Tibial nerve (tissue), 4 donors: ENCODE results near the gene AOAH. TPM values are rescaled to one million over a fixed set of nuclear protein-coding genes. Genes with fewer than 3 reads are reported as not detected.

ENCODE experiments used
- DNase-seq, 2 donors: peaks; one replicate each; pipeline ENCODE4 v3.0.0-alpha.2; 2019; ENCODE audit warnings: low spot score in 2 of 2
- H3K27ac ChIP-seq, 4 donors: fragments of 200-600 bp; sonication (generic) in 3 of 4; one replicate each; pipeline ENCODE4 v1.5.1; 2017 to 2019; ENCODE audit warnings: mild to moderate bottlenecking in 1 of 4
- H3K27me3 ChIP-seq, 2 donors: fragments of 200-600 bp; sonication (generic) in 1 of 2; one replicate each; pipeline versions ENCODE4 v1.5.1 to v1.6.0; 2017 to 2019
- H3K36me3 ChIP-seq, 3 donors: fragments of 200-600 bp; sonication (generic); one replicate each; pipeline ENCODE4 v1.5.1; 2018 to 2019
- H3K4me1 ChIP-seq, 4 donors: fragments of 200-600 bp; sonication (generic) in 3 of 4; one replicate each; pipeline ENCODE4 v1.5.1; 2017 to 2019
- H3K4me3 ChIP-seq, 4 donors: fragments of 200-600 bp; sonication (generic) in 3 of 4; one replicate each; pipeline ENCODE4 v1.5.1; 2017 to 2019; ENCODE audit warnings: mild to moderate bottlenecking in 1 of 4, moderate library complexity in 1 of 4
- H3K9me3 ChIP-seq, 4 donors: fragments of 200-600 bp; sonication (generic) in 3 of 4; one replicate each; pipeline ENCODE4 v1.5.1; 2017 to 2019
- CTCF ChIP-seq, 5 experiments: fragments of 200-600 bp in 3 of 5; fragments of 450-650 bp in 2 of 5; sonication (generic) in 3 of 5; IDR thresholded peaks; one replicate each; pipeline ENCODE4 v1.5.1; 2016 to 2019; ENCODE audit warnings: antibody characterized with exemption in 5 of 5, mild to moderate bottlenecking in 3 of 5, moderate library complexity in 2 of 5
- EP300 ChIP-seq, 2 donors: sonication (generic); formaldehyde crosslinking; IDR thresholded peaks; one replicate each; pipeline ENCODE4 v1.6.1; 2017; ENCODE audit warnings: antibody characterized with exemption in 2 of 2, mild to moderate bottlenecking in 1 of 2
- POLR2A ChIP-seq, 2 donors: fragments of 450-650 bp; IDR thresholded peaks; one replicate each; pipeline ENCODE4 v1.6.1; 2017; ENCODE audit warnings: antibody characterized with exemption in 2 of 2, mild to moderate bottlenecking in 2 of 2, moderate library complexity in 2 of 2
- WGBS, 2 donors: methylation state at CpG; one replicate each; pipeline ENCODE4 v1.1.5; 2018; 5-methylcytosine and 5-hydroxymethylcytosine counted together
- total RNA-seq, 4 donors: library from RNA; depleted of rRNA; stranded (reverse); fragments of >200 nt; gene quantifications; one replicate each; pipeline ENCODE4 v1.1.0, GENCODE V29; 2016

The AOAH gene
- total RNA-seq, 4 donors from 2014 or later, result 7.5 to 17.8 (median 9.1) TPM

- Histone ChIP-seq H3K4me1 (no peaks in the 10 kb centered on the region), H3K27ac (no peak overlapping the region), H3K9me3 (peaks cover 0 to 23% (median 1%) of the 10 kb centered on the region in 4 donors), H3K4me3 (no peak overlapping the region), H3K27me3 (no peaks in the 10 kb centered on the region), H3K36me3 (no peaks in the 10 kb centered on the region)
- TF ChIP-seq CTCF (IDR thresholded peaks at IDR 0.05) (no peak), EP300 (IDR thresholded peaks at IDR 0.05) (no peak), POLR2A (IDR thresholded peaks at IDR 0.05) (no peak)
- no peak for DNase-seq
- WGBS, 2 donors, result 92 to 100% methylated on average over 1 of the region's 1 CpG
Measured at GRCh38 chr7:36732806-36733205, 8.5 kb upstream of the AOAH start.

GRCh38 chr7:36730046-36730445 lies 5.8 kb upstream of the AOAH start:
- peaks cover 0 to 4% (median 0%) of the 10 kb centered on the region in 4 donors for H3K4me1 ChIP-seq
- DNase-seq, result no peak
- no peaks in the 10 kb centered on the region for H3K36me3 ChIP-seq
- no peaks in the 10 kb centered on the region for H3K27me3 ChIP-seq
- H3K4me3 ChIP-seq, result no peak overlapping the region
- 95 to 96% methylated on average over 2 of the region's 2 CpGs for WGBS, 2 donors
- H3K27ac ChIP-seq, result no peak overlapping the region
- H3K9me3 ChIP-seq, result peaks cover 0 to 23% (median 1%) of the 10 kb centered on the region in 4 donors
- TF ChIP-seq CTCF (IDR thresholded peaks at IDR 0.05) (no peak), EP300 (IDR thresholded peaks at IDR 0.05) (no peak), POLR2A (IDR thresholded peaks at IDR 0.05) (no peak)

GRCh38 chr7:36728143-36728542 lies 3.8 kb upstream of the AOAH start:
- Histone ChIP-seq H3K4me1 (peaks cover 0 to 7% (median 0%) of the 10 kb centered on the region in 4 donors), H3K9me3 (peaks cover 0 to 22% (median 1%) of the 10 kb centered on the region in 4 donors), H3K27ac (no peak overlapping the region), H3K4me3 (no peak overlapping the region), H3K27me3 (no peaks in the 10 kb centered on the region), H3K36me3 (no peaks in the 10 kb centered on the region)
- TF ChIP-seq CTCF (IDR thresholded peaks at IDR 0.05) (no peak), POLR2A (IDR thresholded peaks at IDR 0.05) (no peak)
- DNase-seq, result no peak
- WGBS, 2 donors, result 69 to 71% methylated on average over 2 of the region's 2 CpGs

GRCh38 chr7:36726806-36727503 lies 2.7 kb upstream of the AOAH start:
- no peaks in the 10 kb centered on the region for H3K27me3 ChIP-seq
- H3K27ac ChIP-seq, result no peak overlapping the region
- peaks cover 0 to 7% (median 0%) of the 10 kb centered on the region in 4 donors for H3K4me1 ChIP-seq
- H3K9me3 ChIP-seq, result peaks cover 0 to 13% (median 1%) of the 10 kb centered on the region in 4 donors
- DNase-seq, result no peak
- no peaks in the 10 kb centered on the region for H3K36me3 ChIP-seq
- WGBS, 2 donors, result 75 to 77% methylated on average over 4 of the region's 4 CpGs
- no peak for TF ChIP-seq POLR2A (IDR thresholded peaks at IDR 0.05)
- no peak for TF ChIP-seq EP300 (IDR thresholded peaks at IDR 0.05)
- no peak for TF ChIP-seq CTCF (IDR thresholded peaks at IDR 0.05)
- no peak overlapping the region for H3K4me3 ChIP-seq

GRCh38 chr7:36726311-36726710 lies 2.0 kb upstream of the AOAH start:
- no peak for DNase-seq
- no peak overlapping the region for H3K4me3 ChIP-seq
- no peak for TF ChIP-seq CTCF (IDR thresholded peaks at IDR 0.05)
- TF ChIP-seq EP300 (IDR thresholded peaks at IDR 0.05), result no peak
- no peak for TF ChIP-seq POLR2A (IDR thresholded peaks at IDR 0.05)
- peaks cover 0 to 7% (median 0%) of the 10 kb centered on the region in 4 donors for H3K4me1 ChIP-seq
- WGBS, 2 donors, result 84 to 89% methylated on average over 7 of the region's 7 CpGs
- H3K27ac ChIP-seq, result no peak overlapping the region
- peaks cover 0 to 13% (median under 1%) of the 10 kb centered on the region in 4 donors for H3K9me3 ChIP-seq
- H3K27me3 ChIP-seq, result no peaks in the 10 kb centered on the region
- no peaks in the 10 kb centered on the region for H3K36me3 ChIP-seq
